Left forelimb (tissue), 1 donor: ENCODE measurements around the gene GOLGA8M.
"Not testable (repeated sequence)": the region's sequence is repeated elsewhere in the genome, so short reads cannot be mapped to it uniquely, and the experiment has no call there.

Source experiments
- DNase-seq: peaks from one replicate; pipeline ENCODE4 v3.0.0-alpha.2; 2018; ENCODE audit warnings: low spot score

Gene GOLGA8M

GRCh38 chr15:28656018-28656360, 56.2 kb downstream of the GOLGA8M start:
- not testable (repeated sequence) for DNase-seq

DNA sequence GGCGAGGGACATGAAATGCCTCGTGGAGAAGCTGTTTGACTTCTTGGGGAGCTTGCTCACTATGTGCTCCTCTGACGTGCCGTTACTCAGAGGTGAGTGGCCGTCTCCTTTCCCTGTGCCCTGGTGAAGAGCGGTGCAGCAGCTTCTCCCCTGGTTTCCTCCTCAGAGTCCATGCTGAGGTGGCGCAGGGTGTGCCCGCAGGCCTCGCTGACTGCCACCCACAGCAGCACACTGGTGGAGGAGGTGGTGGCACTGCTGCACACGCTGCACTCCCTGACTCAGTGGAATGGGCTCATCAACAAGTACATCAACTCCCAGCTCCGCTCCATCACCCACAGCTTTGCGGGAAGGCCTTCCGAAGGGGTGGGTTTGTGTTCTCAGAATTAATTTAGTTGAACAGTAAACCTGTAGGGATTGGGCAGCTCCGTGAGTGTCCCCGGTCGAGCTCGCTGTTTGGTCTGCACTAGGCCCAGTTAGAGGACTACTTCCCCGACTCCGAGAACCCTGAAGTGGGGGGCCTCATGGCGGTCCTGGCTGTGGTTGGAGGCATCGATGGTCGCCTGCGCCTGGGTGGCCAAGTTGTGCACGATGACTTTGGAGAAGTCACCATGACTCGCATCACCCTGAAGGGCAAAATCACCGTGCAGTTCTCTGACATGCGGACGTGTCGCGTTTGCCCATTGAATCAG, 56.7 kb downstream of the GOLGA8M start:
- DNase-seq, result peak; percentile 15

DNA sequence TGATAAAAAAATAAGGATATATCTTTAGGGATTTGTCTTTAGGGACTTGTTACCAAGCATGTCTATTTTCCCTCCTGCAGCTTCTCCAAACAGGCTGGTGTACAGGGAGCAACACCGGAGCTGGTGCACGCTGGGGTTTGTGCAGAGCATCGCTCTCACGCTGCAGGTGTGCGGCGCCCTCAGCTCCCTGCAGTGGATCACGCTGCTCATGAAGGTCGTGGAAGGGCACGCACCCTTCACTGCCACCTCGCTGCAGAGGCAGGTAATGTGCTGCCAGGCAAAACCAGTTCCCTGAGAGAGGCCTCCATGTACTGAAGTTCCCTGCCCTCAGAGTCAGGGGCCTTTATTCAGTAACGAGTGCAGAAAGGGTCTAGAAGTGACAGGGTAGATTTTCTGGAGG, 58.0 kb downstream of the GOLGA8M start:
- not testable (repeated sequence) for DNase-seq

DNA sequence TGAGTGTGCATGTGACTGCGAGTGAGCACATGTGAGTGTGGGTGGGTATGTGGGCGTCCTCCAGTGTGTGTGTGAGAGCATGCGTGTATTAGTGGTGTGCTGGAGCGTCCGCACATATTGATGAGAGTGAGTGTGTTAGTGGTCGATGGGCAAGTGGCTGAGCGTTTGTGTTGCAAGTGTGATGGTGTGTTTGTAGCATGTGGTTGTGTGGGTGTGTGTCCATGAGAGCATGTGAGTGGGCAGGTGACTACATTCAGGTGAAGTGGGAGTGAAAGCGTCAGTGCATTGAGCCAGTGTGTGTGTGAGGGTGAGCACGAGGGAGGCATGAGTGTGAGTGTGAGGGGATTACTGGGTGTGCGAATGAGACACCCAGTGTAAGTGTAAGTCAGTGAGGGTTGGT, 59.7 kb downstream of the GOLGA8M start:
- DNase-seq, result not testable (repeated sequence)
